LHCN-M2 (cell line): Measurements from ENCODE around the gene CCDC18. TPM values are rescaled to one million over a fixed set of nuclear protein-coding genes. Genes with fewer than 3 reads are reported as not detected.
"Not testable (repeated sequence)": the region's sequence is repeated elsewhere in the genome, so short reads cannot be mapped to it uniquely, and the experiment has no call there.

Experiments
- DNase-seq: peaks from one replicate; pipeline ENCODE4 v3.0.0-alpha.2; 2012; ENCODE audit warnings: low read depth
- polyA plus RNA-seq: library from polyadenylated mRNA; unstranded; fragments of >200 nt; gene quantifications from one replicate; pipeline ENCODE4 v1.2.1, GENCODE V29; 2012; ENCODE audit warnings: missing spikeins
- total RNA-seq: library from RNA; depleted of rRNA; stranded (reverse); fragments of >200 nt; gene quantifications from 2 replicates; pipeline ENCODE4 v1.2.3, GENCODE V29; 2014; rRNA removed

Gene CCDC18
- 31.2 and 40.5 TPM in 2 replicates for total RNA-seq
- 4.3 TPM for polyA plus RNA-seq

DNA sequence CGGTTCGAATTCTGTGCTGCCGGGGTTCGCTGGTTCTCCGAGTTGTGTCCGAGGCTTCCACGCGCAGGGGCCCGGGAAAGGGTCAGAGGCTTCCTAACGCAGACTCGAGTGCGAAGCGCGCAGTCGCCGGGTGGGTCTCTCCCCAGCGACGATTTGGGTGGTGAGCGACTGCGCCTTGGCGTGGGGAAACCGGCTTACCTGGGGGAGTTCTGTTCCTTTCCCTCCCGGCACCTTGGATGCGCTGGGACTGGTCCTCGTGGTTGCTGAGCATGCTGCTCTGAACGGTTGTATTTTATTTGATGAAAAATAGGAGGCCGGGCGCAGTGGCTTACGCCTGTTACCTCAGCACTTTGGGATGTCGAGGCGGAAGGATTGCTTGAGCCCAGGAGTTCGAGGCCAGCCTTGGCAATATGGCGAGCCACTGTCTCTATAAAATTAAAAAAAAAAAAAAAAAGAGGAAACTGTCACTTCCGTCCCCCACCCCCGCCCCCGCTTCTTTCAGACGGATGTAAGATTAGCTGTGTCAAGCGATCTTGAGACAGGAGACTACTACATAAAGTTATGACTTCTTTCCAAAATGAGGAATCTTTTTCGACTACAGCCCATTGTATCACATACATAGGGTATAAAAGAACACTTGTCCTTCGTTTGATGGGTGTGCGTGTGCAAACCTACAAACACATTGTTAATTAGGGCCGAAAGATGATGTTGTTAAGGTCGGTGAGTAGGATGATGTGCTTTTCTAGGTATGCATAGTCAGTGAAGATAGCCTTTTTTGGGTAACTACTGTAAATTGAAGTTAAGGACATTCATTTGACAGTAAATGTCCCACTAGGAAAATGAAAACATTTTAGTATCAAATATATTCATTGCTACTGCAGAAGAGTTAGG is at the start of gene CCDC18:
Gene CCDC18 (plus strand): TSS at position 2 of the 891 bp plus-strand sequence. CDS start 2,638 bp downstream, outside the sequence.
- peak; percentile 49 for DNase-seq

DNA sequence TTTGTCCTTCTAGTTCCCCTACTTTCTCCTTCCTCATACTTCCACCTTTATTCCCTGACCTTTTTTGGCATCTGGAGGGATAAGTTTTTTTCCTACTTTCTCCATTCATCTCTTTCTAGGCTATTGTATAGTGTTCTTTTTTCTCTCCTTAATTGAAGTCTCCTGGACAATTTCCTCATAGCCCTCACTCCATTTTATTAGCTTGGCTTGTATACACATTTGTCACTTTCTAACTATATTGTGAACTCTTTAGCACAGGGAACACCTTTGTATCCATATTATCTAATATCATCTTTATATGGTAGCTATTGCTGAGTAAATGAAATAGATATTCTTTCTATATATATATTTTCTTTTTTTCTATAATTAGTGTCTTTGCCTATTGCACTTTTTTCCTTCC is 47.9 kb upstream of the CCDC18 start:
- no peak for DNase-seq

DNA sequence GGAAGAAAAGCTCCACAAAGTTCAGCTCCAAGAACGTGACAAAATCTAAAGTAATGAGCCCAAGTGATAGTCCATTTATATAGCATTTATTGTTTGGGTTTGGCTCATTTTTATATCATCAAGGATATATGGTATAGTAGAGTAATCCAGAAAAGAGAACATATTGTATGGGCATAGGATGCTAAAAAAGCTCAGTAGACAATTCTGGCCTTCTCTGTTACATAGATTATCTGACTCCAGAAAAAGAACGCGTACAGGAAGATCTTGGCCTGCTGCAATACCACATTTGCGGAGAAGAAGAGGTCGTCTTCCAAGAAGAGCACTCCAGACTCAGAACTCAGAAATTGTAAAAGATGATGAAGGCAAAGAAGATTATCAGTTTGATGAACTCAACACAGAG is 44.1 kb upstream of the CCDC18 start:
- no peak for DNase-seq

DNA sequence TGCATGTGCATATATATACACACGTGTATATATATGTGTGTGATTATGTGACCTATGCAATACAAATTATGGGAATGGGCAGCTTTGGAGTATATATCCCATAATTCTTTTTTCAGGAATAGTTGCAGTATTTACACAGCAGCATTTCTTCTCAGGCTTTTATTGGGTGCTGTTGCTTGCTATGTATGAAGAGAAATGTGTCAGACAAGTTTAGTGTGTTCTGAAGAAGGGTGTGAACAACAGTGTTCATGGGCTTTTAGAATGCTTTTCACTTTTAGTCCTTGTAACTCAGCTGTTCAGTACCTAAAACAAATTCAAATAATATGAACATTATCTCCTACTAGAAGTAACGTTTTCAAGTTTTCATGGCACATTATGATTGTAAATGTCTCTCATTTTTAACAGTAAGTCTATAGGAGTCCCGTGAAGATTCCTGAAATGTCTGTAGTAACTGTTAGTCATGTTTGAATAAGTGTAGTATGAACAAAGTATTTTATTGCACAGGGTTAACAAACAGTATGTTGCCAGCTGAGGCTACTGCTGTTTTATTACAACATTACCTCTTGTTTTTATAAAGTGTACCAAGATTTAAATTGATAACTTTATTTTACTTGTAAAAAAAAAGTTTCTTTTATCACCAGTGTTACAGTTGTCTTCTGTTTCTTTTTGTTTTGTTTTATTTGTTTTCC is 42.8 kb upstream of the CCDC18 start:
- no peak for DNase-seq

DNA sequence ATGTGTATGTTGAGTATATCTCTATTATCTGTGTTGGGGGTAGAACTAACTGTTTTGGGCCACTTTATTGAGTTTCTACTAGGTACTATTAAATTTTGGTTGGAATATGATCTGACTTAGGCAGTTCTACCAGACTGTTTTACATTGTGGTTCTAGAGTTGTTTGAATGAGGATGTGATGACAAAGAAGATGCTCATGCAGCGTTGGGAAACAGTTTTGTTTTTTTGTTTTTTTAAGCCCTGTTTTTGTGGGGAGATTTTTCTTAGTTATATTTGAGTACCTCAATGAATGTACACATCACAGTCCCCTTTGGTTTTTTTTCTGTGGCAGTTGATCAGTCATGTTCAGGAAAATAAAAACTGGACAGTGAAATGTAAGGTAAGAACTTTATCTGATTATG is 40.4 kb upstream of the CCDC18 start:
- peak; percentile 60 for DNase-seq

- no peak for DNase-seq
Observed at GRCh38 chr1:93142161-93142560, 38.4 kb upstream of the CCDC18 start.

DNA sequence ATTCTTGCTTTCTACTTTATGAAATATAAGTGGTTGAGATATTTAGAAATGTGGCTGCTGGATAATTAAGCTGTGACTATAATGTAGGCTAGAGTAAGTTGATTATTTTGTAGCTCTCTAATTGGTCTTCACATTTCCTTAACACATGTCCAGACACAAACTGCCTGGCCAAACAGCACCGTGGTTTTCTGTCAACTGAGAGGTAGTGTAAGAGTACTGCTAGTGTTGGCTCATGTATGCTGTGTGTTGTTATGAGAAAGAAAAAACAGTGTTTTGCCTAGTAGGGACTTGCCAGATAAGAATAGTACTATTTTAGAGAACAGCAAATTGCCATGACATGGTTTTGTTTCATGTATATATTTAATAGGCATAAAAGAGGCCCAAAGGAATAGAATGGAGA is 37.4 kb upstream of the CCDC18 start:
- no peak for DNase-seq

- DNase-seq: no peak
Observed at GRCh38 chr1:93143769-93144168, 36.8 kb upstream of the CCDC18 start.

GRCh38 chr1:93148001-93148400 is 32.5 kb upstream of the CCDC18 start:
- DNase-seq: peak; percentile 40

GRCh38 chr1:93150729-93151128 is 29.8 kb upstream of the CCDC18 start:
- no peak for DNase-seq

DNA sequence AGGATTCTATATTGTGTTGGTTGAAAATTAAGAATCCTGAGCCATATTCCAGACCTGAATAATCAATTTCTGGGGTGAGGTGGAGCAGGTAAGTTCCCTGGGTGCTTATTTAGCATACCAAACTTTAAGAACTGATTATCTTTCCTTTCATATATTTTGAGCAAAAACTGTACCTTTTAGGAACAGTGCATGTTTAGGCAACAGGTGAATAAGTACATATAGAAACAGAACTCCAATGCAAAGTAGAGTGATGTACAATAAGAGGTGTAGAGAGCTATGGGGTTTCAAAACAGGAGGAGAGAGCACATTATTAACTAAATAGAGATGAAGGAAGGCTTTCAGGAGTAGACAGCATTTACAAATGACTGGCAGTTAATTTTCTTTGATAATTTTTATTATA is 29.1 kb upstream of the CCDC18 start:
- no peak for DNase-seq

GRCh38 chr1:93152835-93153234 is 27.7 kb upstream of the CCDC18 start:
- no peak for DNase-seq

DNA sequence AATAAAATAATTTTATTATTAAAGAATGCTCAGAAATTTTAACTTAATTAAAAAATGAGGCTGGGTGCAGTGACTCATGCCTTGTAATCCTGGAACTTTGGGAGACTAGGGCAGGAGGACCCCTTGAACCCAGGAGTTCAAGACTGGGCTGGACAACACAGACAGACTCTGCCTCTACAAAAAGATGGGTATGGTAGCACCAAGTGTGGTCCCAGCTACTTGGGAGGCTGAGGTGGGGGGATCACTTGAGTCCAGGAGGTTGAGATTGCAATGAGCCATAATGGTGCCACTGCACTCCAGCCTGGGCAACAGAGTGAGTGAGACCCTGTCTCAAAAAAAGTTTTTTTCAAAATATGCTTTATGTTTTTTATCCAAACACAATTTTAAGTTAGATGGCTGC is 25.6 kb upstream of the CCDC18 start:
- DNase-seq: no peak

- DNase-seq: no peak
Observed at GRCh38 chr1:93155335-93155734, 25.2 kb upstream of the CCDC18 start.

DNA sequence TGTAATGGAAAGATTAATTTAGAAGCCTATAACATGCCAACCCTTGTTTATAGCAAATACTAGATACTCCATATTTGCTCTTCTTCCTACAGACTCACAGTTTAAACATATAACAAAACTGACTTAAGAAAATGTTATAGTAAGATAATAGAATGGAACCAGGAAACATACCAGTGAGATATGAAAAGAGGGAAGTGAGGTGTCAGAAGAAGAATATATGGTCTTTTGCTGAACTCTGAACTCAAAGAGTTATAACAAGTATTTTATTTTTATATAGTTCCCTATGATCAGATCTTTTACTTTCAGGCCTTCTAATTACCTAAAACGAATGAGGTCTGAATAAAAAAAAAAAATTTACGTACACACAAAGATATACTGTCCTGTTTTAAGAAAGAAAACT is 21.2 kb upstream of the CCDC18 start:
- no peak for DNase-seq

DNA sequence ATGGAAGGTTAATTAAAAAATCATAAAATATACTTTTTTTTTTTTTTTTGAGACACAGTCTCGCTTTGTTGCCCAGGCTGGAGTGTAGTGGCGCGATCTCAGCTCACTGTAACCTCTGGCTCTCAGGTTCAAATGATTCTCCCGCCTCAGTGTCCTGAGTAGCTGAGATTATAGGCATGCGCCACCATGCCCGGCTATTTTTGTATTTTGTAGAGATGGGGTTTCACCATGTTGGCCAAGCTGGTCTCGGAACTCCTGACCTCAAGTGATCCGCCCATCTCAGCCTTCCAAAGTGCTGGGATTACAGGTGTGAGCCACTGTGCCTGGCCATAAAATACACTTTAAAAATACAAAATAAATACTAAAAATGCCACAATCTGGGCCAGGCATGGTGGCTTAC is 17.2 kb upstream of the CCDC18 start:
- DNase-seq: not testable (repeated sequence)

GRCh38 chr1:93164816-93165215 is 15.7 kb upstream of the CCDC18 start:
- no peak for DNase-seq

DNA sequence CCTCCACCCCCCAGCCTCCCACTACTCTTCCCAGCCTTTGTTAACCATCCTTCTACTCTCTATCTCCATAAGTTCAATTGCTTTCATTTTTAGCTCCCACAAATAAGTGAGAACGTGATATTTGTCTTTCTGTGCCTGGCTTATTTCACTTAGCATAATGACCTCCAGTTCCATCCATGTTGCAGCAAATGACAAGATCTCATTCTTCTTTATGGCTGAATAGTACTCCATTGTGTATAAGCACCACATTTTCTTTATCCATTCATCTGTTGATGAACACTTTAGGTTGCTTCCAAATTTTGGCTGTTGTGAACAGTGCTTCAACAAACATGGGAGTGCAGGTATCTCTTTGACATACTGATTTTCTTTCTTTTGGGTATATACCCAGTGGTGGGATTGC is 14.6 kb upstream of the CCDC18 start:
- DNase-seq: not testable (repeated sequence)

DNA sequence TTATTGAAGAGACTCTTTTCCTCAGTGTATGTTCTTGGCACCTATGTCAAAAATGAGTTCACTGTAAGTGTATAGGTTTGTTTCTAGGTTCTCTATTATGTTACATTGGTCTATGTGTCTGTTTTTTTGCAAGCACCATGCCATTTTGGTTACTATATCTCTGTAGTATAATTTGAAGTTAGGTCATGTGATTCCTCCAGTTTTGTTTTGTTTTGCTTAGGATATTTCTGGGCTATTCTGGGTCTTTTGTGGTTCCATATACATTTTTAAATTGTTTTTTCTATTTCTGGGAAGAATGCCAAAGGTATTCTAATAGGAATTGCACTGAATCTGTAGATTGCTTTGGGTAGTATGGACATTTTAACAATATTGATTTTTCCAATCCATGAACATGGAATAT is 13.5 kb upstream of the CCDC18 start:
- no peak for DNase-seq

GRCh38 chr1:93170141-93170678 is 10.3 kb upstream of the CCDC18 start:
- DNase-seq: not testable (repeated sequence)

DNA sequence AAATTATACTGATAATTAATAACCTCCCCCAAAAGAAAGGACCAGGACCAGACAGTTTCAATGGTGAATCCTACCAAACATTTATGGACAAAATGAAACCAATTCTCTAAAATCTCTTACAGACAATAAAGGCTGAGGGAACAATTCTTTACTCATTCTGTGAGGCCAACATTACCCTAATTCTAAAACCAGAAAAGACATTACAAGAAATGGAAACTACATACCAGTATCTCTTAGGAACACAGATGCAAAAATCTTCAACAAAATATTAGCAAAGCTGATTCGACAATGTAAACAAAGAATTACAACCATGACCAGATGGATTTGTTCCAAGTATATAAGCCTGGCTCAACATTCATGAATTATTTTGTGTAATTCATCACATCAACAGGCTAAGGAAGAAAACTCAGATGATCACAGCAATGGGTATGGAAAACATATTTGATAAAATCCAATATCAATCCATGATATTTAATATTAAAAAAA is 8.9 kb upstream of the CCDC18 start:
- DNase-seq: no peak

GRCh38 chr1:93172778-93173177 is 7.7 kb upstream of the CCDC18 start:
- no peak for DNase-seq
